H9 (cell line): Measurements from ENCODE around the gene FAM237B. TPM values are rescaled to one million over a fixed set of nuclear protein-coding genes. Genes with fewer than 3 reads are reported as not detected.

Experiments used
- DNase-seq: peaks from one replicate; pipeline ENCODE4 v3.0.0-alpha.2; 2017
- H2AFZ ChIP-seq: one replicate; pipeline ENCODE4 v1.6.1; 2013; ENCODE audit warnings: mild to moderate bottlenecking, low read length, control low read depth, moderate library complexity
- H2AK5ac ChIP-seq: 2 replicates; pipeline ENCODE4 v1.6.1; 2013; ENCODE audit warnings: low read length, control low read depth, mixed read lengths; ENCODE audit not compliant: insufficient read length
- H2BK120ac ChIP-seq: one replicate; pipeline ENCODE4 v1.6.1; 2013; ENCODE audit warnings: low read depth, mild to moderate bottlenecking, low read length, control low read depth, inconsistent platforms; ENCODE audit not compliant: poor library complexity, severe bottlenecking
- H2BK12ac ChIP-seq: 2 replicates; pipeline ENCODE4 v1.6.1; 2013; ENCODE audit warnings: low read length, control low read depth, mixed read lengths, low read depth; ENCODE audit not compliant: insufficient read length
- H2BK15ac ChIP-seq: 2 replicates; pipeline ENCODE4 v1.6.1; 2013; ENCODE audit warnings: low read depth, low read length, control low read depth
- H2BK20ac ChIP-seq: one replicate; pipeline ENCODE4 v1.6.1; 2013; ENCODE audit warnings: low read depth, mild to moderate bottlenecking, low read length, control low read depth, inconsistent platforms; ENCODE audit not compliant: poor library complexity, severe bottlenecking
- H2BK5ac ChIP-seq: 2 replicates; pipeline ENCODE4 v1.6.1; 2013; ENCODE audit warnings: low read length, control low read depth, mixed read lengths; ENCODE audit not compliant: insufficient read length
- H3K14ac ChIP-seq: 2 replicates; pipeline ENCODE4 v1.6.1; 2013; ENCODE audit warnings: low read length, control low read depth; ENCODE audit not compliant: insufficient read depth
- H3K18ac ChIP-seq: 2 replicates; pipeline ENCODE4 v1.6.1; 2013; ENCODE audit warnings: low read depth, mild to moderate bottlenecking, mixed read lengths, low read length, control low read depth; ENCODE audit not compliant: insufficient read length
- H3K23ac ChIP-seq: 2 replicates; pipeline ENCODE4 v1.6.1; 2013; ENCODE audit warnings: low read length, control low read depth, mixed read lengths, low read depth; ENCODE audit not compliant: insufficient read length
- H3K23me2 ChIP-seq: 2 replicates; pipeline ENCODE4 v1.6.1; 2013; ENCODE audit warnings: low read depth, mild to moderate bottlenecking, mixed read lengths, low read length, control low read depth; ENCODE audit not compliant: insufficient read length, poor library complexity, severe bottlenecking
- H3K27ac ChIP-seq: 2 replicates; pipeline ENCODE4 v1.5.1; 2013; ENCODE audit warnings: low read length, control low read depth, mixed read lengths, low read depth; ENCODE audit not compliant: insufficient read length
- H3K27me3 ChIP-seq: 2 replicates; pipeline ENCODE4 v1.6.1; 2013; ENCODE audit warnings: low read length, control low read depth, inconsistent platforms; ENCODE audit not compliant: insufficient read depth
- H3K4ac ChIP-seq: 2 replicates; pipeline ENCODE4 v1.6.1; 2013; ENCODE audit warnings: low read depth, mild to moderate bottlenecking, control low read depth, inconsistent platforms, low read length, moderate library complexity
- H3K4me1 ChIP-seq: 2 replicates; pipeline ENCODE4 v1.6.1; 2013; ENCODE audit warnings: low read length, control low read depth, inconsistent platforms; ENCODE audit not compliant: insufficient read depth
- H3K4me2 ChIP-seq: 2 replicates; pipeline ENCODE4 v1.6.1; 2013; ENCODE audit warnings: low read length, control low read depth, mixed read lengths; ENCODE audit not compliant: insufficient read length, insufficient read depth
- H3K56ac ChIP-seq: 2 replicates; pipeline ENCODE4 v1.6.1; 2013; ENCODE audit warnings: low read depth, mild to moderate bottlenecking, mixed read lengths, low read length, control low read depth; ENCODE audit not compliant: insufficient read length
- H3K79me1 ChIP-seq: 2 replicates; pipeline ENCODE4 v1.6.1; 2013; ENCODE audit warnings: low read depth, mild to moderate bottlenecking, moderate library complexity, low read length, control low read depth, inconsistent platforms; ENCODE audit not compliant: insufficient read depth, poor library complexity, severe bottlenecking
- H3K79me2 ChIP-seq: 2 replicates; pipeline ENCODE4 v1.6.1; 2013; ENCODE audit warnings: low read length, control low read depth, inconsistent platforms; ENCODE audit not compliant: insufficient read depth
- H3K9ac ChIP-seq: 2 replicates; pipeline ENCODE4 v1.6.1; 2013; ENCODE audit warnings: low read length, control low read depth, mixed read lengths; ENCODE audit not compliant: insufficient read length; ENCODE audit errors: extremely low read depth
- H3K9me3 ChIP-seq: one replicate; pipeline ENCODE4 v1.6.1; 2013; ENCODE audit warnings: low read depth, low read length, inconsistent platforms; ENCODE audit not compliant: control insufficient read depth
- H3T11ph ChIP-seq: one replicate; pipeline ENCODE4 v1.6.1; 2013; ENCODE audit warnings: mild to moderate bottlenecking, low read length, control low read depth, inconsistent platforms
- H4K20me1 ChIP-seq: one replicate; pipeline ENCODE4 v1.6.1; 2013; ENCODE audit not compliant: control insufficient read depth, insufficient read length, insufficient read depth
- H4K5ac ChIP-seq: 2 replicates; pipeline ENCODE4 v1.6.1; 2013; ENCODE audit warnings: low read depth, mild to moderate bottlenecking, mixed read lengths, low read length, control low read depth; ENCODE audit not compliant: insufficient read length
- H4K8ac ChIP-seq: replicated peaks from 2 replicates; pipeline ENCODE4 v1.6.1; 2013; ENCODE audit warnings: low read length, control low read depth, mixed read lengths, low read depth; ENCODE audit not compliant: insufficient read length
- H4K91ac ChIP-seq: 2 replicates; pipeline ENCODE4 v1.6.1; 2013; ENCODE audit warnings: low read depth, mild to moderate bottlenecking, moderate library complexity, mixed read lengths, low read length, control low read depth; ENCODE audit not compliant: insufficient read length
- H3K27ac Mint-ChIP-seq, 3 experiments: 2 replicates in 2 of 3; 3 replicates in 1 of 3; pipeline ENCODE4 v1.8.0; 2020 to 2021; ENCODE audit warnings: mixed read lengths in 3 of 3, mild to moderate bottlenecking in 1 of 3, moderate library complexity in 1 of 3
- H3K27me3 Mint-ChIP-seq: 2 replicates; pipeline ENCODE4 v1.8.0; 2021; ENCODE audit warnings: low read depth, mild to moderate bottlenecking, moderate library complexity, mixed read lengths
- H3K36me3 Mint-ChIP-seq, 3 experiments: 2 replicates in 2 of 3; 3 replicates in 1 of 3; pipeline ENCODE4 v1.8.0; 2020 to 2021; ENCODE audit warnings: low read depth in 3 of 3, mixed read lengths in 3 of 3; ENCODE audit not compliant: insufficient read depth in 1 of 3
- H3K4me1 Mint-ChIP-seq, 2 experiments: 2 replicates each; pipeline ENCODE4 v1.8.0; 2020; ENCODE audit warnings: mixed read lengths in 2 of 2
- H3K4me3 Mint-ChIP-seq, 2 experiments: 2 replicates in 1 of 2; 3 replicates in 1 of 2; pipeline ENCODE4 v1.8.0; 2020 to 2021; ENCODE audit warnings: mild to moderate bottlenecking in 2 of 2, mixed read lengths in 2 of 2, moderate library complexity in 1 of 2
- H3K9me3 Mint-ChIP-seq, 2 experiments: 2 replicates in 1 of 2; 3 replicates in 1 of 2; pipeline ENCODE4 v1.8.0; 2020; ENCODE audit warnings: mild to moderate bottlenecking in 2 of 2, mixed read lengths in 2 of 2, moderate library complexity in 1 of 2
- CTCF ChIP-seq: fragments of 200-600 bp; sonication (generic); conservative IDR thresholded peaks from 3 replicates; pipeline ENCODE4 v1.8.0; 2021; ENCODE audit warnings: antibody characterized with exemption, mild to moderate bottlenecking
- WGBS: extraction: QIAGEN DNeasy Blood & Tissue Kit; methylation state at CpG from one replicate; pipeline ENCODE4 v1.1.7; 2013; ENCODE audit warnings: missing lambda C conversion rate, low lambda C conversion rate, mixed read lengths; ENCODE audit not compliant: insufficient read length; ENCODE audit errors: extremely low coverage; 5-methylcytosine and 5-hydroxymethylcytosine counted together
- total RNA-seq: library from RNA; stranded (reverse); gene quantifications from 2 replicates; pipeline ENCODE4 v1.2.1, GENCODE V29; 2021

Gene FAM237B
- total RNA-seq, 1 experiment from 2014 or later: not detected

GRCh38 chr7:90303241-90303640 is 17.9 kb downstream of the FAM237B start:
- Histone ChIP-seq H4K8ac (no peak overlapping the region), H2BK12ac (no peak overlapping the region), H4K91ac (no peak overlapping the region), H2BK5ac (no peak overlapping the region), H3K4ac (no peak overlapping the region), H2AFZ (no peak overlapping the region), H3K79me2 (no peaks in the 10 kb centered on the region), H3K56ac (no peak overlapping the region), H2AK5ac (no peak overlapping the region), H3K4me1 (no peaks in the 10 kb centered on the region), H3K14ac (no peak overlapping the region), H3K9ac (no peak overlapping the region), H3T11ph (no peak overlapping the region), H2BK20ac (no peak overlapping the region), H2BK15ac (no peak overlapping the region), H3K9me3 (no peaks in the 10 kb centered on the region), H3K23me2 (no peaks in the 10 kb centered on the region), H4K20me1 (no peaks in the 10 kb centered on the region), H4K5ac (no peak overlapping the region), H3K79me1 (no peaks in the 10 kb centered on the region), H2BK120ac (no peak overlapping the region), H3K4me2 (no peak overlapping the region), H3K23ac (no peak overlapping the region), H3K18ac (no peak overlapping the region), H3K27me3 (no peaks in the 10 kb centered on the region), H3K27ac (no peak overlapping the region)
- no CpG with 5 or more reads among the region's 1 CpG for WGBS
- Mint-ChIP-seq H3K4me1 (no peaks in the 10 kb centered on the region; a peak in 1 of 4 replicates), H3K9me3 (no peaks in the 10 kb centered on the region), H3K36me3 (no peaks in the 10 kb centered on the region), H3K4me3 (no peak overlapping the region), H3K27ac (no peak overlapping the region; a peak in 1 of 7 replicates), H3K27me3 (no peaks in the 10 kb centered on the region)
- no peak for DNase-seq
- no peak for TF ChIP-seq CTCF
